Glutamatergic neuron (in vitro differentiated cells): ENCODE data around the gene CHRDL1. TPM values are rescaled to one million over a fixed set of nuclear protein-coding genes. Genes with fewer than 3 reads are reported as not detected.

Experiments used
- DNase-seq: peaks from one replicate; pipeline ENCODE4 v3.0.0; 2022
- H3K27ac Mint-ChIP-seq: one replicate; pipeline ENCODE4 v1.8.0; 2020; ENCODE audit warnings: mild to moderate bottlenecking, mixed read lengths, inconsistent platforms; ENCODE audit not compliant: unreplicated experiment
- H3K27me3 Mint-ChIP-seq: one replicate; pipeline ENCODE4 v1.8.0; 2020; ENCODE audit warnings: mild to moderate bottlenecking, moderate library complexity, mixed read lengths, inconsistent platforms; ENCODE audit not compliant: unreplicated experiment
- H3K36me3 Mint-ChIP-seq: one replicate; pipeline ENCODE4 v1.8.0; 2020; ENCODE audit warnings: mild to moderate bottlenecking, mixed read lengths, inconsistent platforms; ENCODE audit not compliant: unreplicated experiment
- H3K4me1 Mint-ChIP-seq: one replicate; pipeline ENCODE4 v1.8.0; 2020; ENCODE audit warnings: mild to moderate bottlenecking, low read depth, mixed read lengths, inconsistent platforms; ENCODE audit not compliant: unreplicated experiment
- H3K4me3 Mint-ChIP-seq: one replicate; pipeline ENCODE4 v1.8.0; 2020; ENCODE audit warnings: mild to moderate bottlenecking, mixed read lengths, inconsistent platforms; ENCODE audit not compliant: unreplicated experiment
- H3K9me3 Mint-ChIP-seq: one replicate; pipeline ENCODE4 v1.8.0; 2020; ENCODE audit warnings: mild to moderate bottlenecking, moderate library complexity, mixed read lengths, inconsistent platforms; ENCODE audit not compliant: unreplicated experiment
- CTCF ChIP-seq: fragments of 200-600 bp; sonication (generic); IDR thresholded peaks from one replicate; pipeline ENCODE4 v1.5.0; 2021; ENCODE audit not compliant: partially characterized antibody, unreplicated experiment
- total RNA-seq: library from RNA; stranded (reverse); fragmentation: NEBNext Ultra II Directional; extraction: Animal tissue kit (Norgen Biotek cat#: 25700); gene quantifications from one replicate; pipeline ENCODE4 v1.2.1, GENCODE V29; 2021; ENCODE audit not compliant: unreplicated experiment

The CHRDL1 gene
- total RNA-seq, 1 donor from 2014 or later, result 38.2 TPM

GRCh38 chrX:110733166-110733565 is 62.5 kb downstream of the CHRDL1 start:
- TF ChIP-seq CTCF, result no peak
- peaks cover 9% of the 10 kb centered on the region for H3K9me3 Mint-ChIP-seq
- peaks cover 2% of the 10 kb centered on the region for H3K27me3 Mint-ChIP-seq
- H3K27ac Mint-ChIP-seq, result peak overlapping the region; percentile 78
- H3K36me3 Mint-ChIP-seq, result no peaks in the 10 kb centered on the region
- H3K4me3 Mint-ChIP-seq, result peak overlapping the region; percentile 65
- H3K4me1 Mint-ChIP-seq, result peaks cover 38% of the 10 kb centered on the region
- DNase-seq, result no peak

DNA sequence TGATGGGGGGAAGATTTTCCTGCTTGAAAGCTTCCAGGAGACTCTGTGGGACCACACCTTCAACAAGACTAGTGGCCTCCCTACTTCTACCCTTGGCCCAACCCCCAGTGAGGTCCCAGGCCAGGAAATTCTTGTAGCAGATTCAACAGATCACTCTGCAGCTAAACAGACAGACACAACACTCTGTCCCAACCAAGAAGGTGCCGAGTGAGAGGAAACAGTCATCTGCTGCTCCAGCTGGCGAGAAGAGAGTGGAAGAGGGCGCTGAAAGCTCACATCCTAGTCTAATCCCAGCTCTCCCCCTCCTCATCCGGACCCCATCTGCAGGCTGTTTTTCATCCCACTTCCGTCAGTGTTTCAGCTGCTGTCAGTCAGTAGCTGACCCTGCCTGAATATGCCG is 63.4 kb downstream of the CHRDL1 start:
- Mint-ChIP-seq H3K4me1 (peaks cover 29% of the 10 kb centered on the region), H3K27ac (peak overlapping the region; percentile 76), H3K9me3 (peaks cover 9% of the 10 kb centered on the region), H3K27me3 (peaks cover 2% of the 10 kb centered on the region), H3K36me3 (no peaks in the 10 kb centered on the region), H3K4me3 (no peak overlapping the region)
- peak; percentile 36 for DNase-seq
- no peak for TF ChIP-seq CTCF

- TF ChIP-seq CTCF, result no peak
- DNase-seq, result no peak
- Mint-ChIP-seq H3K27me3 (no peaks in the 10 kb centered on the region), H3K4me3 (no peak overlapping the region), H3K9me3 (no peaks in the 10 kb centered on the region), H3K36me3 (no peaks in the 10 kb centered on the region), H3K27ac (no peak overlapping the region), H3K4me1 (peaks cover 18% of the 10 kb centered on the region)
These were observed 71.8 kb downstream of the CHRDL1 start for GRCh38 chrX:110723844-110724243.

DNA sequence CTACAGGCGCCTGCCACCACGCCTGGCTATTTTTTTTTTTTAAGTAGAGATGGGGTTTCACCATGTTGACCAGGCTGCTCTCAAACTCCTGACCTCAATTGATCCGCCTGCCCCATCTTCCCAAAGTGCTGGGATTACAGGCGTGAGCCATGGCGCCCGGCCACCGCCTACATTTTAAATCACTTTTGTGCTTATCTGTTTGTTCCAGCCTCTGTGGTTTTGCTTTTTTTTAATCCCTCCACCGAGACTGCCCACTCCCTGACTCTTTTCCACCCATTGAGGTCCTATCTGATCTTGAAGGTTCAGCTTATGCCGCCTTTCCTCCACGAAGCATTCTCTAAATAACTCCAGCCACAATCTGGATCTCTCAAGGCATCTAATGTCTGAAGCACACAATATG is 73.5 kb downstream of the CHRDL1 start:
- peaks cover 18% of the 10 kb centered on the region for H3K4me1 Mint-ChIP-seq
- no peaks in the 10 kb centered on the region for H3K27me3 Mint-ChIP-seq
- no peaks in the 10 kb centered on the region for H3K36me3 Mint-ChIP-seq
- TF ChIP-seq CTCF, result no peak
- H3K9me3 Mint-ChIP-seq, result no peaks in the 10 kb centered on the region
- DNase-seq, result no peak
- H3K4me3 Mint-ChIP-seq, result no peak overlapping the region
- H3K27ac Mint-ChIP-seq, result no peak overlapping the region

DNA sequence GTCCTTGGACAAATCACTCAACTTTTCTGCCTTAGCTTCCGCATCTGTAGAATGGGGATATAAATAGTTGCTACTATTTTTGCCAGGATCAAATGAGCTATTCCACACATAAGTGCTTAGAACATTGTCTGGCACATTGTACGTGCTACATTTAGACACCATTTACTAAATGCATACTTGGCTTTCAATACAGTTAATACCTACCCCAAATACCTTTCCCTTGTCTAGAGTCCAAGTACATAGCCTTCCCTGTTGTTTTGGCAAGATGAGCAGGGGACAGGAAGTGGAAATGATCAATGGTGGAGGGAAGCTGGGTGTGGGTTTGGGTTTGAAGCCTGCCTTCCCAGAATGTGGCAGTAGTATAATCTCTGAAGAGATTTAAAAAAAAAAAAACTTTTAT is 82.0 kb downstream of the CHRDL1 start:
- TF ChIP-seq CTCF, result no peak
- H3K4me1 Mint-ChIP-seq, result no peaks in the 10 kb centered on the region
- no peaks in the 10 kb centered on the region for H3K9me3 Mint-ChIP-seq
- no peaks in the 10 kb centered on the region for H3K27me3 Mint-ChIP-seq
- H3K27ac Mint-ChIP-seq, result no peak overlapping the region
- no peaks in the 10 kb centered on the region for H3K36me3 Mint-ChIP-seq
- no peak for DNase-seq
- H3K4me3 Mint-ChIP-seq, result no peak overlapping the region
